HG03097 (cell line): ENCODE results near the gene IL21R.

Experiments used
- ATAC-seq: cut with Tn5 transposase; IDR thresholded peaks from one replicate; pipeline ENCODE4 v1.9.1; 2021; ENCODE audit not compliant: unreplicated experiment, low FRiP score

Gene IL21R

GRCh38 chr16:27401768-27402568, at the start of gene IL21R:
IL21R (plus strand) TSS chr16:27402174; CDS start chr16:27430072, 27,898 bp downstream.
- ATAC-seq, result peak; percentile 46

DNA sequence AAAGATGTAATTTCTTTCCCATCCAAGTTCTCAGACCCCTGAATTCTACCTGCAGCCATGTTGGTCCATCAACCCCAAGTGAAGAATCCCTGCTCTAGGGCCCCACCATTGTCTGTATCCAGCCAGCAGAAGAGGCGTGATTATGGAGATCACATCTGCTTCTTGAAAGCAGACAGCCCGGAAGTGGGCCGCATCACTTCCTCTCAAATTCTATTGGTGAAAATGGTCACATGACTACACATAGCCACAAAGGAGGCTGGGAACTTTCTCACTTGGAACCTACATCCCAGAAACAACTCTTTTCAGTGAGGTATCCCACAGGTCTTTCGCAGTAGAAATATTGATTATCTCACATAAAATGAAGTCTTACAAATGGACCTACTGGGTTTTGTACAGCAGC, 48.1 kb upstream of the IL21R start:
- ATAC-seq, result no peak

GRCh38 chr16:27355610-27356009, 46.4 kb upstream of the IL21R start:
- no peak for ATAC-seq

DNA sequence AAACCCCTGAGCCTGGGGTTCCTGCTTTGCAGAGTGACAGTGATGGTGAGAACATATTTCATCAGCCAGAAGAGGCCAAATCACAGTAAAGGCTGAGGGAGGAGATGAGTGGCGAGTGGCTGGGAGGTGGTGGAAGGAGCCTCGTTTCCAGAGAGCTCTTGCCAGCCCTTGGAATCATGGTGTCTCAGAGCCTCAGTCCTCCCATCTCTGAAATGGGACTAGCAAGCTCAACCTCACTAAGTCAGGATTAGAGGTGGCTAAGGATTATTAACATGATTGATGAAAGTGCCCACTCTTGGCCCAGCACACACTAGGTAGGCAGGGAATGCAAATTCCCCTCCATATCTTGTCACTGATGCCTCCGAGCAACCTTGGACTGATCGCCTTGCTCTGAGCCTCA, 45.2 kb upstream of the IL21R start:
- no peak for ATAC-seq

GRCh38 chr16:27359051-27359450, 42.9 kb upstream of the IL21R start:
- ATAC-seq, result no peak

GRCh38 chr16:27359615-27360014, 42.4 kb upstream of the IL21R start:
- ATAC-seq, result no peak

- ATAC-seq, result no peak
Measured at GRCh38 chr16:27361987-27362386, 40.0 kb upstream of the IL21R start.

DNA sequence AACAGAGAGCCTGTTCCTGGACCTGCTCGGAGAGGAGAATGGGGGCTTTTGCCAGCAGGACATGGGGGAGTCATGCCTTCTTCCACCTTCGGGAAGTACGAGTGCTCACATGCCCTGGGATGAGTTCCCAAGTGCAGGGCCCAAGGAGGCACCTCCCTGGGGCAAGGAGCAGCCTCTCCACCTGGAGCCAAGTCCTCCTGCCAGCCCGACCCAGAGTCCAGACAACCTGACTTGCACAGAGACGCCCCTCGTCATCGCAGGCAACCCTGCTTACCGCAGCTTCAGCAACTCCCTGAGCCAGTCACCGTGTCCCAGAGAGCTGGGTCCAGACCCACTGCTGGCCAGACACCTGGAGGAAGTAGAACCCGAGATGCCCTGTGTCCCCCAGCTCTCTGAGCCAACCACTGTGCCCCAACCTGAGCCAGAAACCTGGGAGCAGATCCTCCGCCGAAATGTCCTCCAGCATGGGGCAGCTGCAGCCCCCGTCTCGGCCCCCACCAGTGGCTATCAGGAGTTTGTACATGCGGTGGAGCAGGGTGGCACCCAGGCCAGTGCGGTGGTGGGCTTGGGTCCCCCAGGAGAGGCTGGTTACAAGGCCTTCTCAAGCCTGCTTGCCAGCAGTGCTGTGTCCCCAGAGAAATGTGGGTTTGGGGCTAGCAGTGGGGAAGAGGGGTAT, 39.3 kb upstream of the IL21R start:
- ATAC-seq, result no peak

GRCh38 chr16:27363246-27363632, 38.7 kb upstream of the IL21R start:
- no peak for ATAC-seq

DNA sequence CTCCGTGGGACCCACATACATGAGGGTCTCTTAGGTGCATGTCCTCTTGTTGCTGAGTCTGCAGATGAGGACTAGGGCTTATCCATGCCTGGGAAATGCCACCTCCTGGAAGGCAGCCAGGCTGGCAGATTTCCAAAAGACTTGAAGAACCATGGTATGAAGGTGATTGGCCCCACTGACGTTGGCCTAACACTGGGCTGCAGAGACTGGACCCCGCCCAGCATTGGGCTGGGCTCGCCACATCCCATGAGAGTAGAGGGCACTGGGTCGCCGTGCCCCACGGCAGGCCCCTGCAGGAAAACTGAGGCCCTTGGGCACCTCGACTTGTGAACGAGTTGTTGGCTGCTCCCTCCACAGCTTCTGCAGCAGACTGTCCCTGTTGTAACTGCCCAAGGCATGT, 38.2 kb upstream of the IL21R start:
- ATAC-seq, result no peak

DNA sequence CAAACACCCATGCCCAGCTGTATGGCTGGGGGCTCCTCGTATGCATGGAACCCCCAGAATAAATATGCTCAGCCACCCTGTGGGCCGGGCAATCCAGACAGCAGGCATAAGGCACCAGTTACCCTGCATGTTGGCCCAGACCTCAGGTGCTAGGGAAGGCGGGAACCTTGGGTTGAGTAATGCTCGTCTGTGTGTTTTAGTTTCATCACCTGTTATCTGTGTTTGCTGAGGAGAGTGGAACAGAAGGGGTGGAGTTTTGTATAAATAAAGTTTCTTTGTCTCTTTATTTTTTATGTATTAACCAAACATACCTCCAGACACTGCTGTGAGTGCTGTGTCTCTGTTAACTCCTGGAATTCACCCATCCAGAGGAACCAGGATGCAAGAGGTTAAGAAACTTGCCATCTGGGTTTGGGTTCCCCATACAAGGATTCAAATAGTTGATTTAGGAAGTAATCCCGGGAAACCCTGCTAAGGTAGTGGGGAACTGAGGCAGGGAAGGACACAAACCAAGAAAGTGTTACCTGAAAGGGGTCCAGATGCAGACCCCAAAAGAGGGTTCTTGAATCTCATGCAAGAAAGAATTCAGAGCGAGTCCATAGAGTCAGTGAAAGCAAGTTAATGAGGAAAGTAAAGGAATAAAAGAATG, 37.4 kb upstream of the IL21R start:
- ATAC-seq, result no peak

DNA sequence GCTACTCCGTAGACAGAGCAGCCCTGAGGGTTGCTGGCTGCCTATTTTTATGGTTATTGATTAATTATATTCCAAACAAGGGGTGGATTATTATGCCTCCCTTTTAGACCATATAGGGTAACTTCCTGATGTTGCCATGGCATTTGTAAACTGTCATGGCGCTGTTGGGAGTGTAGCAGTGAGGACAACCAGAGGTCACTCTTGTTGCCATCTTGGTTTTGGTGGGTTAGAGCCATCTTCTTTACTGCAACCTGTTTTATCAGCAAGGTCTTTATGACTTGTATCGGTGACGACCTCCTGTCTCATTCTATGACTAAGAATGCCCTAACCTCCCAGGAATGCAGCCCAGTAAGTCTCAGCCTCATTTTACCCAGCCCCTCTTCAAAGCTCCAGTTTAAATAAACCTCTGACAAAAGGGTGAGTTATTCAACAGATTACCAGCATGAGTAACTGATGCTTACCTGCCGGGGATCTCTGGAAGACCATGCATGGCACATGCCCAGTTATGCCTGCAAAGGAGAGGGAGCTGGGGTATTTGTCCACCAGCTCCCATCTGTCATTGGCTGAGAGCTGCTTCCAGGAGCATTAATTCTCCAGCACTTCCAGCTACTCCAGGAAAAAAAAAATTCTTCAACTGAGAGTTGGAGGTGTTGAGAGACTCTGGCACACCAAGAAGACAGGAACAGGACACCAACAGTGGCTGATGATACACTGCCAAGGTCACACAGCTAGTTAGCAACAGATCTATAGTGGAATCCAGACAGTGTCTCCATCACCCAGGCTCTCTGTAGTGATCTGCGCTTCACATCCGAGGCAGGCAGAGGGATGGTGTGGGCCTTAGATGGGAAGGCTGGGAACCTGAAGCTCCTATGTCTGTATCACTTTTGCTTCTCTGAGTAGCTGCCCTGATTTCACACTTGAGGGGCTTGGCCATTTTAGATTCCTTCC, 36.6 kb upstream of the IL21R start:
- no peak for ATAC-seq

DNA sequence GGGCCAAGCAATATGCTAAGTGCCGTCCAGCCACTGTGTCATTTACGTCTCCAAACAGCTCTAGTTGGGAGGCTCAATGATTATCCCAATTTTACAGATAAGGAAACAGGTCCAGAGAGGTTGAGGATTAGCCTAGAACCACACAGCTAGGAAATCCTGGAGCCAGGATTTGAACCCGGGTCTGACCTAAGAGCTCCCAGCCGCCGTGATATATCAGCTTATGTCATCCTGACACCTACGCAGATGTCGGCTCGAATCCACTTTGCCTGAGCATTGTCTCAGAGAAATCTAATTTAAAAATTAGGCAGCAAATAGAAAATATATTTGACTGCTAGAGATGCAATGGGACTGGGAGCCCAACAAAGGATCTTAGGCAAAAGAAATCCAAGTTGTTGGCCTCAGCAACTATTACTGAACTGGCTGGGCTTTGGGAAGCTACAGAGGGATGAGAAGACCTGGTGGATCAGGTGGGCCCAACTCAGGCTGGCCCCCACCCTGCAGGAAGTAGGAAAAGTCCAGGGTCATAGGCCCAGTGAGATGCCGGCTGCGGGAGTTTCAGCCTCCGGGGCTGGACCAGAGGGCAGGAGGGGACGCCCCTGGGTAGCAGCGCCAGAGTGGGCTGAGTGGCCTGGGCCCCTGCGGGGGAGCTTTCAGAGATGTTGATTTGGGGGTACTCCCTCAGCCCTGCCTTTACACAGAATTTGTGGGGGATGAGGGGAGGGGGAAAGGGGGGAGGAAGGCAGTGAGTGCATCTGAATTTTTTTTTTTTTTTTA, 35.1 kb upstream of the IL21R start:
- ATAC-seq, result peak; percentile 7

GRCh38 chr16:27367461-27368357, 34.3 kb upstream of the IL21R start:
- ATAC-seq, result peak; percentile 77

- no peak for ATAC-seq
Measured at GRCh38 chr16:27368358-27368722, 33.6 kb upstream of the IL21R start.

GRCh38 chr16:27369806-27370205, 32.2 kb upstream of the IL21R start:
- no peak for ATAC-seq

GRCh38 chr16:27370318-27370717, 31.7 kb upstream of the IL21R start:
- ATAC-seq, result no peak

DNA sequence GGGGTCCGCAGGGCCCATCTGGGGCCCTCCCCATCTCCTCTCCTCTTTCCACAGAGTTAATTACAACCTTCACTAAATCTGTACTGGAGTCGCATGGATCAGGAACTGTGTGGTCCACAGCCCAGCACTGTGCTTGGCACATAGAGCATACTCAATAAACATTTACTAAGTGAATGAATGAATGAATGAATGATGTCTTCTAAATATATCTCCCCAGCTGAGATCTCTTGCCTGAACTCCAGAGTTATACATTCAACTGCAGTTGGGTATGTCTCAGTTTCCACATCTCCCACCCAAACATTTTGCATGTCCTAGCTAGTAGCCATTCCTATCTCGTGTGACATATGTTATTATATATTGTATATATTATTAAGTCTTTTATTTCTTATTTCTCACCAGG, 28.7 kb upstream of the IL21R start:
- ATAC-seq, result no peak
